Esophagus muscularis mucosa (tissue), 4 donors: ENCODE measurements around the gene CBFA2T3. TPM values are rescaled to one million over a fixed set of nuclear protein-coding genes. Genes with fewer than 3 reads are reported as not detected.

ENCODE experiments used
- DNase-seq: peaks from one replicate; pipeline ENCODE4 v3.0.0-alpha.2; 2017; ENCODE audit errors: extremely low spot score
- H3K27ac ChIP-seq, 4 donors: fragments of 200-600 bp; sonication (generic); replicated peaks in 1 of 4; 1 replicate in 3 of 4; 2 replicates in 1 of 4; pipeline ENCODE4 v1.5.1; 2016 to 2019; ENCODE audit warnings: mild to moderate bottlenecking in 1 of 4
- H3K27me3 ChIP-seq, 4 donors: fragments of 200-600 bp; sonication (generic); one replicate each; pipeline versions ENCODE4 v1.5.1 to v1.6.0; 2016 to 2019
- H3K36me3 ChIP-seq, 4 donors: fragments of 200-600 bp; sonication (generic); one replicate each; pipeline ENCODE4 v1.5.1; 2016 to 2019
- H3K4me1 ChIP-seq, 4 donors: fragments of 200-600 bp; sonication (generic); one replicate each; pipeline ENCODE4 v1.5.1; 2016 to 2019
- H3K4me3 ChIP-seq, 4 donors: fragments of 200-600 bp; sonication (generic); 1 replicate in 2 of 4; 2 replicates in 2 of 4; pipeline ENCODE4 v1.5.1; 2016 to 2019; ENCODE audit warnings: mild to moderate bottlenecking in 4 of 4, moderate library complexity in 1 of 4
- H3K9me3 ChIP-seq, 4 donors: fragments of 200-600 bp; sonication (generic); 1 replicate in 3 of 4; 2 replicates in 1 of 4; pipeline ENCODE4 v1.5.1; 2016 to 2019
- EP300 ChIP-seq: sonication (generic); formaldehyde crosslinking; IDR thresholded peaks from one replicate; pipeline ENCODE4 v1.6.1; 2017; ENCODE audit warnings: antibody characterized with exemption
- POLR2A ChIP-seq: fragments of 450-650 bp; IDR thresholded peaks from one replicate; pipeline ENCODE4 v1.6.1; 2017; ENCODE audit warnings: antibody characterized with exemption, moderate library complexity, mild to moderate bottlenecking, low read depth
- POLR2AphosphoS5 ChIP-seq, 2 donors: sonication (generic); formaldehyde crosslinking; IDR thresholded peaks; one replicate each; pipeline ENCODE4 v1.6.1; 2017; ENCODE audit warnings: antibody characterized with exemption in 2 of 2
- WGBS: methylation state at CpG from one replicate; pipeline ENCODE4 v1.1.5; 2018; 5-methylcytosine and 5-hydroxymethylcytosine counted together
- intact Hi-C: fragments of 100-400 bp; cut with DNase I; formaldehyde crosslinking; loops from one replicate; pipeline ENCODE4 v1.15.1; 2023
- total RNA-seq, 4 donors: library from RNA; depleted of rRNA; stranded (reverse); fragments of >200 nt; gene quantifications; one replicate each; pipeline versions ENCODE4 v1.1.0 to v1.2.1, GENCODE V29; 2016
- TF ChIP-seq, protein P1 (sequence below), 3 experiments: fragments of 200-600 bp in 2 of 3; fragments of 450-650 bp in 1 of 3; sonication (generic) in 2 of 3; IDR thresholded peaks; one replicate each; pipeline ENCODE4 v1.5.1; 2017 to 2019; ENCODE audit warnings: antibody characterized with exemption in 3 of 3, mild to moderate bottlenecking in 2 of 3, moderate library complexity in 1 of 3

CBFA2T3 gene
- total RNA-seq, 4 donors from 2014 or later, result 2.0 to 10.4 (median 3.5) TPM

DNA sequence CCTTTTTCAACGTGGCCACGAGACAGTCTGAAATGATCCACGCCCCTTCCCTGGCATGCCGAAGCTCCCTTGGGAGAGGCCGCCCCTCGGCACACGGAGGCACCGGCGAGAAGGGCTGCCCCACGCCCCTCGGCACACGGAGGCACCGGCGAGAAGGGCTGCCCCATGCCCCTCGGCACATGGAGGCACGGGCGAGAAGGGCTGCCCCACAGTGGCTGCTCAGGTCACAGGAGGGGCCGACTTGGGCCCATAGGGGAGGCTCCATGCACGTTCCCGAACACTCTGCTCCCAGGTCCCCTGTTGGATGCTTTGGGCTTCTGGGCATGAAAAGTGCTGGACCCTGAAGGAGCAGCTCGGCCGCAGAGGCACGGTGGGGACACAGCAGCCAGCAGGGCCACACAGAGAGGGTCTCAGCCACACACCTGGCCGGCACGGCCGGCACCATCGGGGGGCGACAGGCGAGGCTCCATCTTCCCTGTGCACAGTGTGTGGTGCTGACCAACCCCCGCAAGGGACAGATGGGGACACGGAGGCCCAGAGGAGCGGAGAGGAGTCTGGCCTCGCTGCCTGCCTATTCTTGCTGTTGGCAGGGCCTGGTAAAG lies 42.8 kb downstream of the CBFA2T3 start:
- peaks cover 0 to 78% (median 2%) of the 10 kb centered on the region in 4 donors for H3K27me3 ChIP-seq
- 72% methylated on average over 25 of the region's 33 CpGs for WGBS

DNA sequence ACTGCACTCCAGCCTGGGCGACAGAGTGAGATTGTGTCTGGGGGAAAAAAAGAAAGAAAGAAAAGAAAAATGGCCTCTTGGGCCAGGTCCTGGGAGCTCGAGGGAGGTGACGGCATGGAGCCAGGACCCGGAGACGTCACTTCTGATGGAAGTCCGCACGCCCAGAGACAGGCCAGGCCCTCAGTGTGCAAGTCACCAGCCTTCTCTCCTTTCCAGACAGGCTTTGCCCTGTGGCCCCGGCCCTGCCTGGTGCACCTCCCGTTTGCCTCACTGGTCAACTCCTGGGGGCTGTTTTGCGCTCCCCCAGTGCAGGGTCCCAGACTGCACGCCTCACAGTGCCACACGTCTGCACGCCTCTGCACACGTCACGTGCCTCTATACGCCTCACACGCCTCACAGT lies 44.1 kb downstream of the CBFA2T3 start:
- intact Hi-C loops, result no loop called here

More for the DNA sequence above, 42.8 kb downstream of the CBFA2T3 start:
- no peaks in the 10 kb centered on the region for H3K36me3 ChIP-seq
- H3K9me3 ChIP-seq, result no peaks in the 10 kb centered on the region
- no peak for TF ChIP-seq POLR2A
- TF ChIP-seq, protein P1, sequence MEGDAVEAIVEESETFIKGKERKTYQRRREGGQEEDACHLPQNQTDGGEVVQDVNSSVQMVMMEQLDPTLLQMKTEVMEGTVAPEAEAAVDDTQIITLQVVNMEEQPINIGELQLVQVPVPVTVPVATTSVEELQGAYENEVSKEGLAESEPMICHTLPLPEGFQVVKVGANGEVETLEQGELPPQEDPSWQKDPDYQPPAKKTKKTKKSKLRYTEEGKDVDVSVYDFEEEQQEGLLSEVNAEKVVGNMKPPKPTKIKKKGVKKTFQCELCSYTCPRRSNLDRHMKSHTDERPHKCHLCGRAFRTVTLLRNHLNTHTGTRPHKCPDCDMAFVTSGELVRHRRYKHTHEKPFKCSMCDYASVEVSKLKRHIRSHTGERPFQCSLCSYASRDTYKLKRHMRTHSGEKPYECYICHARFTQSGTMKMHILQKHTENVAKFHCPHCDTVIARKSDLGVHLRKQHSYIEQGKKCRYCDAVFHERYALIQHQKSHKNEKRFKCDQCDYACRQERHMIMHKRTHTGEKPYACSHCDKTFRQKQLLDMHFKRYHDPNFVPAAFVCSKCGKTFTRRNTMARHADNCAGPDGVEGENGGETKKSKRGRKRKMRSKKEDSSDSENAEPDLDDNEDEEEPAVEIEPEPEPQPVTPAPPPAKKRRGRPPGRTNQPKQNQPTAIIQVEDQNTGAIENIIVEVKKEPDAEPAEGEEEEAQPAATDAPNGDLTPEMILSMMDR (IDR thresholded peaks at IDR 0.05), result no peak
- no peak for TF ChIP-seq EP300
- no peak for TF ChIP-seq POLR2AphosphoS5 (IDR thresholded peaks at IDR 0.05)
- no peak for DNase-seq
- H3K4me3 ChIP-seq, result no peak overlapping the region
- intact Hi-C loops, result no loop called here
- H3K27ac ChIP-seq, result no peak overlapping the region
- H3K4me1 ChIP-seq, result peaks cover 36 to 43% (median 38%) of the 10 kb centered on the region in 4 donors

GRCh38 chr16:88931936-88932335 lies 45.1 kb downstream of the CBFA2T3 start:
- peaks cover 0 to 79% (median 2%) of the 10 kb centered on the region in 4 donors for H3K27me3 ChIP-seq
- 82% methylated on average over 18 of the region's 21 CpGs for WGBS
- intact Hi-C loops, result no loop called here

More for the DNA sequence above, 44.1 kb downstream of the CBFA2T3 start:
- no peak for DNase-seq
- no peak overlapping the region for H3K27ac ChIP-seq
- peaks cover 24 to 33% (median 25%) of the 10 kb centered on the region in 4 donors for H3K4me1 ChIP-seq
- 85% methylated on average over 17 of the region's 17 CpGs for whole genome bisulfite sequencing
- peaks cover 0 to 79% (median 0%) of the 10 kb centered on the region in 4 donors for H3K27me3 ChIP-seq
- H3K4me3 ChIP-seq, result no peak overlapping the region
- TF ChIP-seq EP300, result no peak
- no peak for TF ChIP-seq POLR2A
- TF ChIP-seq, protein P1 (IDR thresholded peaks at IDR 0.05), result no peak
- TF ChIP-seq POLR2AphosphoS5 (IDR thresholded peaks at IDR 0.05), result no peak
- no peaks in the 10 kb centered on the region for H3K36me3 ChIP-seq
- no peaks in the 10 kb centered on the region for H3K9me3 ChIP-seq

DNA sequence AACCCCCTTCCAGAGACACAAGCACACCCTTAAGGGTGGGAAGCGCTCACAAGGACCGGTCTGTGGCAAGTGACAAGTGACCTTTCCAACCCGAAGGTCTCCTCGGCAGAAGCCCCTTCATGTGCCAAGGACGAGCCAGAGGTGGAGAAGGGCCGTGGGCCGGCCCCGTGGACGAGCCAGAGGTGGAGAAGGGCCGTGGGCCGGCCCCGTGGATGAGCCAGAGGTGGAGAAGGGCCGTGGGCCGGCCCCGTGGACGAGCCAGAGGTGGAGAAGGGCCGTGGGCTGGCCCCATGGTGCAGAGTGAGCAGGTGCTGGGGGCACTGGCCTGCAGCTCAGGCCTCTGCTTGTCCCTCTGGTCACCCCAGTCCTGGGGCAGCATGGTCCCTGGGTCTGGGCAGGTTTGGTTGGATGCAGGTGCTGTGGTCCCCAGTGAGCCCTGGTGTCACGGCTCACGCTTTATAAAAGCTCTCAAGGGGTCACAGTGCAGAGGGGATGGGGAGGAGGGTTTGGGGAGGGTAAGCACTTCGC lies 45.6 kb downstream of the CBFA2T3 start:
- Histone ChIP-seq H3K4me1 (peaks cover 9 to 18% (median 10%) of the 10 kb centered on the region in 4 donors), H3K4me3 (no peak overlapping the region), H3K36me3 (no peaks in the 10 kb centered on the region), H3K27me3 (peaks cover 0 to 79% (median 2%) of the 10 kb centered on the region in 4 donors), H3K9me3 (no peaks in the 10 kb centered on the region), H3K27ac (no peak overlapping the region)
- DNase-seq, result no peak
- no peak for TF ChIP-seq POLR2A
- TF ChIP-seq, protein P1 (IDR thresholded peaks at IDR 0.05), result no peak
- no peak for TF ChIP-seq POLR2AphosphoS5 (IDR thresholded peaks at IDR 0.05)
- TF ChIP-seq EP300, result no peak
- 86% methylated on average over 17 of the region's 20 CpGs for WGBS
- intact Hi-C loops, result no loop called here

More at GRCh38 chr16:88931936-88932335, 45.1 kb downstream of the CBFA2T3 start:
- H3K36me3 ChIP-seq, result no peaks in the 10 kb centered on the region
- no peaks in the 10 kb centered on the region for H3K9me3 ChIP-seq
- H3K4me1 ChIP-seq, result peaks cover 14 to 23% (median 15%) of the 10 kb centered on the region in 4 donors
- no peak overlapping the region for H3K4me3 ChIP-seq
- TF ChIP-seq POLR2AphosphoS5 (IDR thresholded peaks at IDR 0.05) (no peak), EP300 (no peak), POLR2A (no peak)
- TF ChIP-seq, protein P1 (IDR thresholded peaks at IDR 0.05), result no peak
- no peak overlapping the region for H3K27ac ChIP-seq
- DNase-seq, result no peak
